Measurements from ENCODE around the gene USE1.

Gene USE1

GRCh38 chr19:17264641-17264979 is 49.5 kb downstream of the USE1 start, which contains the start of gene USHBP1:
Gene USHBP1, minus strand, starts transcription at chr19:17264745. Its CDS starts 446 bp downstream, at chr19:17264299.
- no peak within 1 kb of the TSS for H3K9ac ChIP-seq (ENCODE audit: low read length)
- H3K27me3 ChIP-seq (ENCODE audit: insufficient read depth, low read length): no peaks in the 10 kb centered on the region
- H2BK120ac ChIP-seq (ENCODE audit: insufficient read depth, low read length, poor library complexity): peak within 1 kb of the TSS; percentile 48
- no peak within 1 kb of the TSS for H3K23ac ChIP-seq (ENCODE audit: low read length)
- H3K79me1 ChIP-seq (ENCODE audit: low read length): peaks cover 32% of the 10 kb centered on the region
- no CpG with 5 or more reads among the region's 5 CpGs for WGBS (ENCODE audit: extremely low coverage, insufficient coverage, insufficient read length)
- peaks cover 5 to 10% of the 10 kb centered on the region in 2 experiments for H3K36me3 ChIP-seq (ENCODE audit: control insufficient read depth in 1 of 2, insufficient read depth in 2 of 2, low read length in 2 of 2)
- peak within 1 kb of the TSS; percentile 83 for H2BK12ac ChIP-seq (ENCODE audit: low read length)
- peak within 1 kb of the TSS; percentile 25 for H3K18ac ChIP-seq (ENCODE audit: low read length)
- H3K14ac ChIP-seq (ENCODE audit: low read length): peak within 1 kb of the TSS; percentile 36
- peak within 1 kb of the TSS; percentile 20 for H4K8ac ChIP-seq (ENCODE audit: low read depth, low read length)
- peak within 1 kb of the TSS; percentile 26 for H2BK5ac ChIP-seq (ENCODE audit: low read depth, low read length, poor library complexity)
- H4K12ac ChIP-seq (ENCODE audit: low read depth, low read length): peak within 1 kb of the TSS; percentile 8
- peak within 1 kb of the TSS; percentile 70 for H2AK5ac ChIP-seq (ENCODE audit: low read length)
- H3K4me3 ChIP-seq (ENCODE audit: low read depth, low read length): no peak within 1 kb of the TSS
- peak within 1 kb of the TSS; percentile 37 for H4K91ac ChIP-seq (ENCODE audit: low read depth, low read length)
- H3K9me3 ChIP-seq (ENCODE audit: insufficient read depth, low read depth, low read length): peaks cover 4% of the 10 kb centered on the region
- H3K4me1 ChIP-seq (ENCODE audit: control insufficient read depth in 1 of 2, insufficient read depth in 2 of 2, low read length in 2 of 2): peaks cover 18% of the 10 kb centered on the region in 2 experiments
- no peak for DNase-seq
- peak within 1 kb of the TSS; percentile 15 for H2AFZ ChIP-seq (ENCODE audit: insufficient read depth, low read length, poor library complexity)
- H3K27ac ChIP-seq (ENCODE audit: low read depth, low read length): peak within 1 kb of the TSS; percentile 96
- H3K4ac ChIP-seq (ENCODE audit: low read depth, low read length): peak within 1 kb of the TSS; percentile 19
- H3K4me2 ChIP-seq (ENCODE audit: low read length): peak within 1 kb of the TSS; percentile 13
- H3K79me2 ChIP-seq (ENCODE audit: control insufficient read depth, insufficient read depth, low read length, poor library complexity): peaks cover 7% of the 10 kb centered on the region

- WGBS (ENCODE audit: extremely low coverage, insufficient coverage, insufficient read length): no CpG with 5 or more reads among the region's 7 CpGs
- no peak overlapping the region for H3K18ac ChIP-seq (ENCODE audit: low read length)
Measured at GRCh38 chr19:17266026-17266425, 50.9 kb downstream of the USE1 start.

GRCh38 chr19:17266589-17266974 is 51.4 kb downstream of the USE1 start:
- Histone ChIP-seq H3K14ac (ENCODE audit: low read length) (peak overlapping the region; percentile 68), H3K27me3 (ENCODE audit: insufficient read depth, low read length) (no peaks in the 10 kb centered on the region), H3K18ac (ENCODE audit: low read length) (no peak overlapping the region), H3K23ac (ENCODE audit: low read length) (no peak overlapping the region), H3K9me3 (ENCODE audit: insufficient read depth, low read depth, low read length) (peaks cover 2% of the 10 kb centered on the region), H4K91ac (ENCODE audit: low read depth, low read length) (peak overlapping the region; percentile 90), H3K4ac (ENCODE audit: low read depth, low read length) (peak overlapping the region; percentile 78), H3K9ac (ENCODE audit: low read length) (no peak overlapping the region), H3K27ac (ENCODE audit: low read depth, low read length) (peak overlapping the region; percentile 96), H3K4me2 (ENCODE audit: low read length) (peak overlapping the region; percentile 25), H4K8ac (ENCODE audit: low read depth, low read length) (peak overlapping the region; percentile 83), H4K12ac (ENCODE audit: low read depth, low read length) (peak overlapping the region; percentile 44), H3K36me3 (ENCODE audit: control insufficient read depth in 1 of 2, insufficient read depth in 2 of 2, low read length in 2 of 2) (peaks cover 15 to 19% of the 10 kb centered on the region in 2 experiments), H2BK5ac (ENCODE audit: low read depth, low read length, poor library complexity) (peak overlapping the region; percentile 96), H3K79me2 (ENCODE audit: control insufficient read depth, insufficient read depth, low read length, poor library complexity) (peaks cover 7% of the 10 kb centered on the region), H3K79me1 (ENCODE audit: low read length) (peaks cover 32% of the 10 kb centered on the region), H2AFZ (ENCODE audit: insufficient read depth, low read length, poor library complexity) (peak overlapping the region; percentile 35), H2BK12ac (ENCODE audit: low read length) (peak overlapping the region; percentile 89), H2BK120ac (ENCODE audit: insufficient read depth, low read length, poor library complexity) (peak overlapping the region; percentile 97), H3K4me1 (ENCODE audit: control insufficient read depth in 1 of 2, insufficient read depth in 2 of 2, low read length in 2 of 2) (peaks cover 18% of the 10 kb centered on the region in 2 experiments), H3K4me3 (ENCODE audit: low read depth, low read length) (no peak overlapping the region), H2AK5ac (ENCODE audit: low read length) (peak overlapping the region; percentile 79)
- no CpG with 5 or more reads among the region's 12 CpGs for WGBS (ENCODE audit: extremely low coverage, insufficient coverage, insufficient read length)
- no peak for DNase-seq

More at GRCh38 chr19:17266026-17266425, 50.9 kb downstream of the USE1 start:
- Histone ChIP-seq H3K79me2 (ENCODE audit: control insufficient read depth, insufficient read depth, low read length, poor library complexity) (peaks cover 7% of the 10 kb centered on the region), H3K23ac (ENCODE audit: low read length) (no peak overlapping the region), H2BK5ac (ENCODE audit: low read depth, low read length, poor library complexity) (peak overlapping the region; percentile 96), H2AK5ac (ENCODE audit: low read length) (no peak overlapping the region), H3K79me1 (ENCODE audit: low read length) (peaks cover 32% of the 10 kb centered on the region), H3K36me3 (ENCODE audit: control insufficient read depth in 1 of 2, insufficient read depth in 2 of 2, low read length in 2 of 2) (peaks cover 9 to 14% of the 10 kb centered on the region in 2 experiments), H3K4me3 (ENCODE audit: low read depth, low read length) (no peak overlapping the region), H3K9me3 (ENCODE audit: insufficient read depth, low read depth, low read length) (peaks cover 2% of the 10 kb centered on the region), H3K9ac (ENCODE audit: low read length) (no peak overlapping the region), H2AFZ (ENCODE audit: insufficient read depth, low read length, poor library complexity) (no peak overlapping the region), H4K91ac (ENCODE audit: low read depth, low read length) (peak overlapping the region; percentile 90), H4K8ac (ENCODE audit: low read depth, low read length) (no peak overlapping the region), H2BK12ac (ENCODE audit: low read length) (no peak overlapping the region), H3K27me3 (ENCODE audit: insufficient read depth, low read length) (no peaks in the 10 kb centered on the region), H3K14ac (ENCODE audit: low read length) (no peak overlapping the region), H3K4me1 (ENCODE audit: control insufficient read depth in 1 of 2, insufficient read depth in 2 of 2, low read length in 2 of 2) (peaks cover 18% of the 10 kb centered on the region in 2 experiments), H3K4ac (ENCODE audit: low read depth, low read length) (no peak overlapping the region), H4K12ac (ENCODE audit: low read depth, low read length) (no peak overlapping the region), H3K27ac (ENCODE audit: low read depth, low read length) (peak overlapping the region; percentile 96), H3K4me2 (ENCODE audit: low read length) (no peak overlapping the region), H2BK120ac (ENCODE audit: insufficient read depth, low read length, poor library complexity) (no peak overlapping the region)
- DNase-seq: peak; percentile 88 to 95

DNA sequence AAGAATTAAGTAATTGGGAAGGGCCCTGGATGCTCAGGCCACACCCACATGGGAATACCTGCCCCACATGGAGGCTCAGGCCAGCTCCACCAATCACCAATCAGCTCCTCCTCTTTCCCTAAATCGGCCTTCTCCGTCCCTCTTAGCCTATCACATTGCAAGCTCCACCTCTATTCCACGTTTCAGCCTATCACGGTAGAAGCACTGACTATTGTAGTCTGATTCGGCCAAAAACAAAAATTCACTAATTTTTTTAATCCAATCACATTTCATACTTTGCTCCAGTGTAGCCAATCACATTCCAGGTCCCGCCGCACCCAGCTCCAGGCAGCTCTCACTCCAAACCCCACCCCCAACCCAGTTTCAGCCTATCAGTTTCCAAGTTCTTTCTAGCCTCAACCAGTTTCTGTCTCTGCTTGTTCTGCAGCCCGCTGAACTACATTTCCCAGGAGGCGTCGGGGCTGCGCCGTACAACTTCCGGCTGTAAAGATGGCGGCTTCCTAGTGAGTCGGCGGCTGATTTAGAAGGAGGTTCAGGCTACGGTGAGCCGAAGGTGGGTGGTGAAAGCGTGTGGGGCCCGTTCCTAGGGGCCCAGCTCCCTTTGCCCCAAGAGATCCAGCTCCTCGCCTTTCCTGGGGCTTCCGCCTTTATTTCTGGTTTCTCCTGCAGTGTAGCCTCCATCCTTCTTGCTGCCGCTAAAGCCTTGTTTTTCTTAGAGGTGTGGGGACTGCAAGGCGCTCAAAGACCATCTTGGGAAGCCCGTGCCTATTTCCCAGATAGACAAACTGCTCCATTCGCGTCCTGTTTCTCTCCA is 52.0 kb downstream of the USE1 start, which contains the start of gene BABAM1:
BABAM1 (plus strand) TSS at position 469 of the 814 bp plus-strand sequence. CDS start 1,364 bp downstream, outside the sequence.
- H4K91ac ChIP-seq (ENCODE audit: low read depth, low read length): peak within 1 kb of the TSS; percentile 90
- H3K4me2 ChIP-seq (ENCODE audit: low read length): peak within 1 kb of the TSS; percentile 81
- peaks cover 2% of the 10 kb centered on the region for H3K9me3 ChIP-seq (ENCODE audit: insufficient read depth, low read depth, low read length)
- H3K4me1 ChIP-seq (ENCODE audit: control insufficient read depth in 1 of 2, insufficient read depth in 2 of 2, low read length in 2 of 2): peaks cover 18% of the 10 kb centered on the region in 2 experiments
- peak within 1 kb of the TSS; percentile 89 for H2BK12ac ChIP-seq (ENCODE audit: low read length)
- peak within 1 kb of the TSS; percentile 83 for H2AK5ac ChIP-seq (ENCODE audit: low read length)
- H3K23ac ChIP-seq (ENCODE audit: low read length): no peak within 1 kb of the TSS
- H3K79me1 ChIP-seq (ENCODE audit: low read length): peaks cover 32% of the 10 kb centered on the region
- peaks cover 20 to 24% of the 10 kb centered on the region in 2 experiments for H3K36me3 ChIP-seq (ENCODE audit: control insufficient read depth in 1 of 2, insufficient read depth in 2 of 2, low read length in 2 of 2)
- peak within 1 kb of the TSS; percentile 92 for H3K14ac ChIP-seq (ENCODE audit: low read length)
- peak within 1 kb of the TSS; percentile 97 for H3K18ac ChIP-seq (ENCODE audit: low read length)
- no CpG with 5 or more reads among the region's 27 CpGs for WGBS (ENCODE audit: extremely low coverage, insufficient coverage, insufficient read length)
- H3K27me3 ChIP-seq (ENCODE audit: insufficient read depth, low read length): no peaks in the 10 kb centered on the region
- peak within 1 kb of the TSS; percentile 86 for H2AFZ ChIP-seq (ENCODE audit: insufficient read depth, low read length, poor library complexity)
- H3K9ac ChIP-seq (ENCODE audit: low read length): peak within 1 kb of the TSS; percentile 95
- peak within 1 kb of the TSS; percentile 95 for H4K12ac ChIP-seq (ENCODE audit: low read depth, low read length)
- H3K27ac ChIP-seq (ENCODE audit: low read depth, low read length): peak within 1 kb of the TSS; percentile 96
- peak within 1 kb of the TSS; percentile 94 for H3K4ac ChIP-seq (ENCODE audit: low read depth, low read length)
- H2BK5ac ChIP-seq (ENCODE audit: low read depth, low read length, poor library complexity): peak within 1 kb of the TSS; percentile 96
- DNase-seq: peak; percentile 98
- peak within 1 kb of the TSS; percentile 96 for H4K8ac ChIP-seq (ENCODE audit: low read depth, low read length)
- peak within 1 kb of the TSS; percentile 92 for H3K4me3 ChIP-seq (ENCODE audit: low read depth, low read length)
- H3K79me2 ChIP-seq (ENCODE audit: control insufficient read depth, insufficient read depth, low read length, poor library complexity): peaks cover 7% of the 10 kb centered on the region
- peak within 1 kb of the TSS; percentile 97 for H2BK120ac ChIP-seq (ENCODE audit: insufficient read depth, low read length, poor library complexity)

All from trophoblast cell (in vitro differentiated cells and primary cell).